Adipose tissue (tissue), 3 donors: ENCODE measurements around the gene COL23A1. TPM values are rescaled to one million over a fixed set of nuclear protein-coding genes. Genes with fewer than 3 reads are reported as not detected.
"Not testable (repeated sequence)": the region's sequence is repeated elsewhere in the genome, so short reads cannot be mapped to it uniquely, and the experiment has no call there.

Experiments used
- H3K27ac ChIP-seq: one replicate; pipeline ENCODE4 v1.5.1; 2013; ENCODE audit warnings: low read depth, low read length
- WGBS, 3 donors: extraction: QIAGEN DNeasy Blood & Tissue Kit; methylation state at CpG; one replicate each; pipeline ENCODE4 v1.1.7; 2013; 5-methylcytosine and 5-hydroxymethylcytosine counted together
- polyA plus RNA-seq, 3 donors: library from polyadenylated mRNA; stranded (reverse); fragments of 200-250 nt; gene quantifications; one replicate each; pipeline ENCODE4 v1.2.3, GENCODE V29; 2013
- donor health status: healthy with polysubstance abuse.
- donor health status: Bipolar disorder and iron deficiency.
- donor health status: healthy.

COL23A1 gene
- polyA plus RNA-seq, 3 donors: 0.07 to 0.85 (median 0.45) TPM

- 90 to 94% (median 90%) methylated on average over 9 of the region's 9 CpGs for WGBS, 3 donors
- no peak overlapping the region for H3K27ac ChIP-seq
Observed at GRCh38 chr5:178236126-178236525, 354.1 kb downstream of the COL23A1 start.

DNA sequence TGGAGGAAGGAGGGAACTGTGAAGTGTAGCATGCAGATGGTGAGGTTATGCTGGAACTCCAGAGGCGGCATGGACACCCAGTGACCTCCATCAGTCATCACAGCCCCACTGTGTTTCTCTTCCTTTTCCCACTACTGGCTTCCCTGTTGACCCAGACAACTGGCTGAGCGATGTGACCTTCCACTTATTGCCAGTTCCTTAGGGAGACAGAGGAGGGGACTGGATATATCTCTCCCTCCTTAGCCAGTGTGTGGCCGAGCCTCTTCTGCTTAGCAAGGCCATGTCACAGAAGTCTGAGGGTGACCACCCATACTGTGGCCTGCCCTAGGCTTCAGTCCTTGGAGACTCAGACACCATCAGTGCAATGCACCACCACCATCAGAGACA lies 354.6 kb downstream of the COL23A1 start:
- WGBS, 3 donors: 70 to 77% (median 74%) methylated on average over 3 of the region's 3 CpGs
- H3K27ac ChIP-seq: no peak overlapping the region

DNA sequence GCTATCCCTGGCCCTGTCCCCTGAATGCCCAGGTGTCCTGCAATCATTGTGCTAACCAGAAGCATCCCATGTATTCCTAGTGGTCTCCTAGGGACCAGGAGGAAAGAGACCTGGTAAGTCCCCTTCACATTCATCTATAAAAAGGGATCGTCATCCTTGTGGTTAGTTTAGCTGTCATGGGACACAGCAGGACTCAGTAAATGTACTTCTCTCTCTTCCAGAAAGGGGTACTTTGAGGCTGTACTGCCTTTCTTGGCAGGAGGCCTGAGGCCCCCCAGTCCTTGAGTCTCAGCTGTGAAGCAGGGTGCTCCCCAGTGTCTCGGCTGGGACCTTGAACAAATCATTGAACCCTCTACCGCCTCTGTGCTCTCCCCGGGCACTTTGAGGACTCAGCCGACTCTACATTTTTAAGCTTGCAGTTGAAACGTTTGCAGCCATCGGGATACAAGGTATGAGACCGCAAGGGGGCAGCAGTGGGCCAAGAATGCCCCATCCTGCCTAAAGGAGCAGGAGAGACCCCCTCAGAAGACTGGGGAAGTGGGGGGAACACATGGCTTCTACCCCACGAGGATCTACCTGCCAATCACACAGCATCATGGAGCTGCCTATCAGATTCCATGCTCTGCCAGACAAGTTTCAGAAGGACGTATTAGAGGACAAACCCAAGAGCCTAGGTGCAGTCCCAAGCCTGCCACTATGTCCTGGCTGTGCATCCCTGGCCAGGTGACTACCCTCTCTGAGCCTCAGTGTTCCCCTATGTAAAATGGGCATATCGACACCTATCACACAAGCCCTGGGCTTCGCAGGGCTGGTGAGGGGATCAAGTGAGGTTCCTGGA lies 355.2 kb downstream of the COL23A1 start:
- H3K27ac ChIP-seq: no peak overlapping the region

DNA sequence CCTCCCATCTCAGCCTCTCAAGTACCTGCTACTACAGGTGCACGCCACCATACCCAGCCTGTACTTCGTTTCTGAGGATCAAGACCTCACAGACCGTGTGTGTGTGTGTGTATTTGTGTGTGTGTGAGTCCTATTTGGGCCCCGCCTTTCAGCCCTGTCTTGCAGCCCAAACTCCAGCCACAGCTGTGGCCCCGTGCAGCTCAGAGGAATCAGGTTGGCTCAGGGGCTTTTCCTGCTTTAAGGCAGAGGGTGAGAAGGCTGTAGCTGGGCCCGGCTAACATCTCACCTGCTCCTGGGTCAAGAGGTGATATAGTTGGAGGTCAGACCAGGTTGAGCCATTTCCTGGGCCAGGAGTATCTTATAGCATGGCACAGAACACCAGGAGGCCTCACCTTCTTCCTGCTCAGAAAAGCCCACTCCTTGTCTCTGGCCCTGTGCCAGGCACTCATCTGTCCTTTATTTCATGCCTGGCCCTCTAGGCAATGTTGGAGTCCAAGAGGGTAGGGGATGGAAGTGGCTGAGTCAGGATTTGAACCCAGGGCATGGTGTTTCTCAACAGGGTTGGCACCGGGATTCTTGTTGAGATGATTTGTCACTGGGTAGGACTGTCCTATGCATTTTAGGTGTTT lies 356.0 kb downstream of the COL23A1 start:
- no peak overlapping the region for H3K27ac ChIP-seq
- 85 to 93% (median 87%) methylated on average over 7 of the region's 7 CpGs for WGBS, 3 donors

More for the DNA sequence above, 355.2 kb downstream of the COL23A1 start:
- WGBS, 3 donors: 23 to 25% (median 24%) methylated on average over 12 of the region's 12 CpGs

DNA sequence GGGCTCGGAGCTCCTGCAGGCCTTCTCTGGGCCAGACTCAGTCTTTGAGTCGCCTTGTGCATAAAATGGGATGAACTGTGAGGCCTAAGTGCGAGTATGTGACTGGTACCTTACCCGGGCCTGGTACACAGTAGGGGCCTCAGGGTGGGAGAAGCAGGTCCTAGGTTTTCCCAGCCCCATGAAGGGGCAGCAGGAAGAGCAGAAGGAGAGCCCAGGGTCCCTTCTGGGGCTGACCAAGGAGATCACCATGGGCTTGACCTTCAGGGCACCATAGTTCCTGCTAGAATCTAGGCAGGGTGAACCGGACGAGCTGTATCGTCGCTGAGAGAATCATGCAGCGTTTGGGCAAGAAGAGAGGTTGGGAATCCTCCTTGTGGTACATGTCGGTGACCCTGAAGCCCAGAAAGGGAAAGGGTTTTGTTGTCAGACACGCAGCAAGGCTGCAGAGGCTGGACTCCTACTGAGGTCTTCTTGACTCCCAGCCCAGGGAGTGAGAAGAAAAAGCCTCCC lies 357.2 kb downstream of the COL23A1 start:
- peak overlapping the region; percentile 66 for H3K27ac ChIP-seq
- 68 to 73% (median 69%) methylated on average over 11 of the region's 11 CpGs for WGBS, 3 donors

DNA sequence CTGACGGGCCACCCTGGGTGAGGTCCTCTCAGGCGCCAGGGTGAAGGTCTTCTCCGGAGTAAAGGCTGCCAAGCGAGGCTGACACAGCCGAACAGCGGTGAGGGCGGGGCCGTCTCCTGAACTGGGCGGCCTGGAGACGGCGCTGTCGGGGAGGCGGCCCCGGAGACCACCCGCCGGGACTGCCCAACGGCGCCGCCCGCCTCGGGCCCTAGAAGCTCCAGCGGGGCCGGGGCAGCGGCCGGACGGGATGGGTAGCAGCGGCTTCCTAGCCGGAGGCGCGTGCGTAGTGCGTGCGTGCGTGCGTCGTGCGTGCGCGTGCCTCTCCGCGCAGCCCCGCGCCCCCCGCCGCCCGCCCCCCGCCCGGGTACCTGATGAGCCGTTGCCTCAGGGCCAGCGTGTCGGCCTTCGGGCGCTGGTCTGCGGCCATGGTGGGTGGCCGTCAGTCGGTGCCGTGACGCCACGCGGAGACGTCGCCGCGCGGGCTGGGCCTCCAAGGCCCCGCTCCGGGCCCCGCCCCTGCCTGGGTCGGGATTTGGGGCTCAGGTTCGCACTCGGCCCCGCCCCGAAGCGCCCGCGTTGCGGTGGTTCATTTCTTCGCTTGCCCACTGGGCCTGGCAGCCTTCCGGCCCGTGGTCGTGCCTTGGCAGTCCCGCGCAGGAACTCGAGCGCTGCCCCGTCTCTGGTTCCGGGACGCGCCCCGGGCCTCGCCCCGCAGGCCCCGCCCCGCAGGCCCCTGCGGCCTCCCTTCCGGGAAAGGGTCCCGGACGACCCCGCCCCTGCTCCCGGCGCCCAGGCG lies 357.9 kb downstream of the COL23A1 start, which contains the start of gene PHYKPL:
Gene PHYKPL, minus strand, starts transcription at position 679 of the 796 bp plus-strand sequence. Its CDS starts 252 bp downstream, at position 427.
- peak within 1 kb of the TSS; percentile 66 for H3K27ac ChIP-seq
- 1% methylated on average over 72 to 102 of the region's 102 CpGs for WGBS, 3 donors

DNA sequence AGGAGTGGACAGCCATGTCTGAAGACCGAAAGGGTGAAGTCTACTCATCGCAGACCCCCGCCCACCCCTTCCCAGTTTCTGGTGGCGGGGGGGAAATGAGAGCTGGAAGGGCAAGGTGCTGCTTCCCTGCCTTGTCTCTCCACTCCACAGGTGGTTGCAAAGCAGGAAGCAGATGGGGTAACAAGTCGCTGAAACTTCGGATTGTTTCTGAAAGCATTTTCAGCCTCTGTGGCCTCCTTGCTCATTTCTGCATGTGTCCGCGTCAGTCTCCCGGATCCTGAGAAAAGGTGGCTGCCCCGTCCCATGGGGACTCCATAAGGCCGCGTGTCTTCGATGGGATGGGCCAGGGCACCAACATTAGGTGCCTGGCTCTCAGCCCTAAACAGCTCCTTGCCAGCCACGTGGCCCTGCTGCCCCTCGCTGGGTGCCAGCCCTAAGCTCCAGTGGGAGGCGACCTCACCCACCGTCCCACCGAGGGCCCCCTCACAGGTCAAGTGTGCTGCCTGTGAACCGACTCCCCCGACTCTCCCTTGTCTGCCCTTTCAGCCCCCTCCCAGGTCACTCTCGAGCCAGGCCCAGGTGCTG lies 358.6 kb downstream of the COL23A1 start:
- peak overlapping the region; percentile 66 for H3K27ac ChIP-seq
- WGBS, 3 donors: 17 to 22% (median 18%) methylated on average over 21 of the region's 21 CpGs

GRCh38 chr5:178230879-178231538 lies 359.2 kb downstream of the COL23A1 start:
- WGBS, 3 donors: 52 to 62% (median 59%) methylated on average over 9 of the region's 9 CpGs
- H3K27ac ChIP-seq: no peak overlapping the region

GRCh38 chr5:178229861-178230260 lies 360.3 kb downstream of the COL23A1 start:
- WGBS, 3 donors: 85 to 94% (median 89%) methylated on average over 10 of the region's 10 CpGs
- H3K27ac ChIP-seq: no peak overlapping the region

- 93 to 96% (median 95%) methylated on average over 13 of the region's 13 CpGs for WGBS, 3 donors
- not testable (repeated sequence) for H3K27ac ChIP-seq
Observed at GRCh38 chr5:178229111-178229510, 361.1 kb downstream of the COL23A1 start.

GRCh38 chr5:178228609-178229008 lies 361.6 kb downstream of the COL23A1 start:
- no peak overlapping the region for H3K27ac ChIP-seq
- 86 to 94% (median 87%) methylated on average over 11 of the region's 11 CpGs for WGBS, 3 donors

- no peak overlapping the region for H3K27ac ChIP-seq
- 86 to 91% (median 89%) methylated on average over 3 of the region's 3 CpGs for WGBS, 3 donors
Observed at GRCh38 chr5:178227929-178228328, 362.3 kb downstream of the COL23A1 start.

DNA sequence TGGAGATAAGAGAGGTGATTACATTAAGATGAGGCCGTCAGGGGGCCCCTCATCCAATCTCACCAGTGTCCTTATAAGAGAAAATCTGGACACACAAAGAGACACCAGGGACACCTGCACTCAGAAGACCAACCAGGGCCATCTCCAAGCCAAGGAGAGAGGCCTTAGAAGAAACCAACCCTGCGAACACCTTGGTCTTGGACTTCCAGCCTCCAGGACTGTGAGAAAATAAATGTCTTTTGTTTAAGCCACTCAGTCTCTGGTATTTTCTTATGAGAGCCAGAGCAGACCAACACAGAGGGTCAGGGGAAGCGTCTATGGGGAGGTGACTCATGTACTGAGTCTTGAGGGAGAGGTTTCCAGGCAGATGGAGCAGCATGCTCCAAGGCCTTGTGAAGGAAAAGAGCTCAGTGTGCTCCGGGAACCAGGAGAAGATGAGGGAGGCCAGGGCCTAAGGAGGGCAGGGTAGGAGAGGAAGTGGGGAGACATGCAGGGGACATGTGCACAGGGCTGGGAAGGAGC lies 363.0 kb downstream of the COL23A1 start:
- no peak overlapping the region for H3K27ac ChIP-seq
- 94 to 99% (median 95%) methylated on average over 4 of the region's 4 CpGs for WGBS, 3 donors

- H3K27ac ChIP-seq: no peak overlapping the region
- WGBS, 3 donors: 90 to 93% (median 93%) methylated on average over 6 of the region's 6 CpGs
Observed at GRCh38 chr5:178225174-178225573, 365.0 kb downstream of the COL23A1 start.

DNA sequence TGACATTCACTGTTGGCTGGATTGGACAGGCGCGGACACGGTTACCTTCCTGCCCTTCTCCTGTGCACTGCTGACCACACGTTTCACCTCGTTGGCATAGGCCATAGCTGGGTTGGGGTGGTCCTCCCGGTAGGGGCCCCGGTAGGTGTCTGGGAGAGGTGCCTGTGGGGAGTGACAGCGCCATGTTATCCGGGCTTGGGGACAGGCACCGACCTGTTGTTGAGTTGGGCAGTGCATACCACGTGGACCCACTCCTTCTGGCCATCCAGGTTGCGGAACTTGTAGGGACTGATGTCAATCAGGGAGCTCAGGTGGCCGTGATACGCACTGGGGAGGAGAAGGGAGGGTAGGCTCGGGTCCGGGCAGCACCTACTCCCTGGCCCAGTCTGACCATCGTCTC lies 365.8 kb downstream of the COL23A1 start:
- no peak overlapping the region for H3K27ac ChIP-seq
- 90 to 94% (median 93%) methylated on average over 17 of the region's 17 CpGs for WGBS, 3 donors

DNA sequence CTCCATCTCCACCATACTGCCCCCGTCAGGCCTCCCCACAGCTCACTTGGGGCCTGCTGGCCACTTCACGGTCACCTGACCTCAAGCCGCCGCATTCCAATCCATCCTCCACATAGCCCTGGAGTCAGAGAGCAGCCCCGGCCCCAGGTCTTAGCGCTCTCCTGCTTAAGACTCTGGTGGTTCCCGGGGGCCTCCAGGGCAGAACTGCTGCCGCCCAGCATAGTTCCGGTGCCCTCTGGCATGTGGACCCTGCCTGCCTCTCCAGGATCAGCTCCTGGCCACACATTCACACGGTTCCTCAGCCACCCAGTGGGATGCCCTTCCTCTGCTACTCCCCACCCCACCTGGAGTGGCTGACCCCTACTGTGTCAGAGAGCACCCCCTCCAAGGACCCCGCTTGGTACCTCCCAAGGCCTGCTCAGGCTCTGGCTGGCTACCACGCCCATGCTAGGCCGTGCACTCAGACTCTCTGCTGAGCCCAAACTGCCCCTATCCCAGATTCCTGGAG lies 366.3 kb downstream of the COL23A1 start:
- WGBS, 3 donors: 71 to 76% (median 72%) methylated on average over 13 of the region's 13 CpGs
- H3K27ac ChIP-seq: no peak overlapping the region

DNA sequence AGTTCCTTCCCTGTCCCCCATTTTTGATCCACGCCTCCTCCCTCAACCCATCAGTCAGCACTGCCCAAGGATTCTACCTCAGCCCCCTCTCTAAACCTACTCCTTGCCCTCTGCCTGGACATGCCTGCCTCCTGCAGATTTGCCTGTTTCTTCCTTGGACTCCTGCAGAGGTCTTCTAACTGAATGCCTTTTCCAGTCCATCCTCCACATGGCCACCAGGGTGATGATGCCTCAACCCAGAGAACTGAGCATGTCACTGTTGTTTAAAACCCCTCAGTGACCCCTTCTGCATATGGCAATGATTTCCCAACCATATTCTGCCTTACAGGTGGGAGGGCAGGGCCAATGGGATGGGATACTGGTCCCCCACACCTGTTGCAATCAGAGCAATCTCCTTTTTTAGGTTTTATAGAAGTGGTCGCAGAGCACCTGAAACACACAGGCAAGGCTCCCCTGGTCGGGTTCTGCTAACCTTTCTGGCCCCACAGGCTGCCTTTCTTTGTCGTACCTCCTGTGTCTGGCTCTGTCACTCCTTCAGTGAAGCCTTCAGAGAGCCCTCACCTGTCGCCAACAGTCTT lies 366.9 kb downstream of the COL23A1 start:
- WGBS, 3 donors: 89% methylated on average over 5 of the region's 5 CpGs
- H3K27ac ChIP-seq: no peak overlapping the region
